VCaP (cell line): ENCODE data around the gene RGS13.

ENCODE experiments used
- H3K27ac ChIP-seq: fragments of 450-650 bp; 2 replicates; pipeline ENCODE4 v1.5.1; 2017
- TF ChIP-seq, protein P1 (sequence below): fragments of 450-650 bp; conservative IDR thresholded peaks from 2 replicates; pipeline ENCODE4 v1.5.1; 2017; ENCODE audit warnings: mild to moderate bottlenecking, moderate library complexity

RGS13 gene

DNA sequence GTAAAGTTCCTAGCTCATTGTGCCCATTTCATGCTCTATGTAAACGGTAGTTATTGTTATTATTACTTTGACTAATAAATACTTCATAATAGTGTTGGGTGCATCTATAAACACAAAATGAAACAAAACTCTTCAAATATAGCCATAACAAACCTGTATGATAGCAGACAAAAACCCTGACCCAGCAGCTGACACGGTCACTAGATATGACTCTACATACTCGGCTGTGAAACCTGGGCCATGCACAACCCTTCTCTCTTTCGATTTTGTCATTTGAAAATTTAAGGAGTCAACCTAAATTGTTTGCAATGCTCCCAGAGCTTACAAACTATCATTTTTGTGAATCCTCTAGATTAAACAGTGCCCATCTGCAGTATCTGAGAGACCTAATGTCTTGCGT, 8.0 kb upstream of the RGS13 start:
- H3K27ac ChIP-seq: no peak overlapping the region
- TF ChIP-seq, protein P1, sequence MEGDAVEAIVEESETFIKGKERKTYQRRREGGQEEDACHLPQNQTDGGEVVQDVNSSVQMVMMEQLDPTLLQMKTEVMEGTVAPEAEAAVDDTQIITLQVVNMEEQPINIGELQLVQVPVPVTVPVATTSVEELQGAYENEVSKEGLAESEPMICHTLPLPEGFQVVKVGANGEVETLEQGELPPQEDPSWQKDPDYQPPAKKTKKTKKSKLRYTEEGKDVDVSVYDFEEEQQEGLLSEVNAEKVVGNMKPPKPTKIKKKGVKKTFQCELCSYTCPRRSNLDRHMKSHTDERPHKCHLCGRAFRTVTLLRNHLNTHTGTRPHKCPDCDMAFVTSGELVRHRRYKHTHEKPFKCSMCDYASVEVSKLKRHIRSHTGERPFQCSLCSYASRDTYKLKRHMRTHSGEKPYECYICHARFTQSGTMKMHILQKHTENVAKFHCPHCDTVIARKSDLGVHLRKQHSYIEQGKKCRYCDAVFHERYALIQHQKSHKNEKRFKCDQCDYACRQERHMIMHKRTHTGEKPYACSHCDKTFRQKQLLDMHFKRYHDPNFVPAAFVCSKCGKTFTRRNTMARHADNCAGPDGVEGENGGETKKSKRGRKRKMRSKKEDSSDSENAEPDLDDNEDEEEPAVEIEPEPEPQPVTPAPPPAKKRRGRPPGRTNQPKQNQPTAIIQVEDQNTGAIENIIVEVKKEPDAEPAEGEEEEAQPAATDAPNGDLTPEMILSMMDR: no peak

DNA sequence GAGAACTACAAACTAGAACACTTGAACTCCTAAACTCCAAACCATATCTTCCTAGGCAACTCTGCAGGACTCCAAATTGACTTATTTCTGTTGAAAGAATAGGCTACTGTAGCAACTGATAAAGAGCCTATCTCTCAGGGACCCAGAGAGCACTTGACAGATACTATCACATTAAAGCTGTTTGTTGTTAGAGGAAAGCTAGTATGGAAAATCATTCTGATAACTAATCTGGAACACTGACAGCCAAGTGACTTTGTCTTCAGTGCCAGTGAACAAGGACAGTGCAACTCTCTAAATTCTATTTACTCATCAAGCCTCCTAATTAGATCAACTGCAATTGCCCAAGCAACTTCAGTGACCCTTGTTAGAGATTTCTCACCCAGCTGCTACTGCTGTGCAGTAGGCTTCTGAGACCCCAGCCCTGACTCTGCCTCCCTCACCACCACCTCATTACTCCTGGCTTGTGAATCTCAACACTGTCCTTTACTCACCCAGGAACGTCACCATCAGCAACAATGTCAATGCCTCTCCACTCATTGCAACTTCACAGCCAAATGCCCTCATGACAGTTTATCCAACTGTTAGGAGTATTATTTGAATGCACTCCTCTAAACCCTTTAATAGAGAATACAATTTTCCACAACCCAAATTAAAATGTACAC, 7.4 kb upstream of the RGS13 start:
- TF ChIP-seq, protein P1: no peak
- H3K27ac ChIP-seq: peak overlapping the region; percentile 61; the same call in 1 of the 2 replicates

DNA sequence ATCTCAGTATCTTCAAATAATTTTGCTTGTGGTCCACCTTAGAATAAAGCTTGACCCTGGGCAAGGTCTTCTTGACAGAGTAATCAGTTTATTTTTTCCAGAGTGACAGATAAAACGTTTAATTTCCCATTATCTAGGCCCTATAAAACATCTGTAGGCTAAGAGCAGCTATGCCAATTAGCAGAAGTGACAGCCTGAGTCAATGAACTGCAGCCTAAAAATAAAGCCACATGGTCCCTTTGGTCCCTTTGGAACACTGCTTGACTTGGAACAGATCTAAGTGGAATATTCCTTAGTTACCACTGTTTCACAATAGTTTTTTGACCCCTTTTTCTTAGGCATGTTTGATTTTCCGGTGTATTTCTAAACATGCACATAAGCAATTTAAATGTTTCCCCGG, 6.3 kb upstream of the RGS13 start:
- H3K27ac ChIP-seq: peak overlapping the region; percentile 61; the same call in 1 of the 2 replicates
- TF ChIP-seq, protein P1: no peak

DNA sequence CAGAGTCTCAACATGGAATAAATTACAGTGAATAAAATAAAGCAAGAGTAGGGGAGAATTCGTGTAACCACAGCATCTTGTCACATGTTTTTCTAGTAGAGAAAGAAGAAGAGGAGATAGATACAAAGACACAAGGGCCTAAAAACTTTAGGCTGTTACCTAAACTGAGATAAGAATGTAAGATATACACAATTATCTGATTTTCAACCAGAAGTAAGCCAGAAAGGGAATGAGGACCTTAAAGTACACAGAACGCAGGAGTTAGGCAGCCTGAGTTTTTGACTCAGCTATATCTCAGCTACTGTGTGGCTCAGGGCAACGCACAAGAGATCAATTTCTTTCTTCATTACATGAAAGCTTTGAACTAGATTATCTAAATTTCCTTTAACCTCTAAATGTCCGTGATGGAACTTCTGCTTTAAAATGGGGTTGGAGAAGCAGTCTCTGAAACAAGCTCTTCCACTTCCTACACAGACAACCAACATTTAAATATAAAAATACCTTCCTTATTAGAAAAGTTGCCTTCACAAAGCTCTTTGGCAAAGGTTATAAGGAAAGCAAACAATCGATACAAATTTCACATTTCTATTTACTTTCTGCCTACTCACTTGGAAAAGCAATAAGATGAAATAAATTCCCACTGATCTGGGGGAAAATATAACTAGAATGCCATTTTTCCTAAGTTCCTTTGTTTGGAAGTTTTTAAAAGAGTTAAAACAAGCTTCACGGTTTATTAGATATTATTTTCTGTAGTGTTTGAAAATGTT, 5.2 kb upstream of the RGS13 start:
- peak overlapping the region; percentile 61 for H3K27ac ChIP-seq
- TF ChIP-seq, protein P1: no peak

GRCh38 chr1:192631749-192632148, 4.2 kb upstream of the RGS13 start:
- TF ChIP-seq, protein P1: no peak
- peak overlapping the region; percentile 61 for H3K27ac ChIP-seq

DNA sequence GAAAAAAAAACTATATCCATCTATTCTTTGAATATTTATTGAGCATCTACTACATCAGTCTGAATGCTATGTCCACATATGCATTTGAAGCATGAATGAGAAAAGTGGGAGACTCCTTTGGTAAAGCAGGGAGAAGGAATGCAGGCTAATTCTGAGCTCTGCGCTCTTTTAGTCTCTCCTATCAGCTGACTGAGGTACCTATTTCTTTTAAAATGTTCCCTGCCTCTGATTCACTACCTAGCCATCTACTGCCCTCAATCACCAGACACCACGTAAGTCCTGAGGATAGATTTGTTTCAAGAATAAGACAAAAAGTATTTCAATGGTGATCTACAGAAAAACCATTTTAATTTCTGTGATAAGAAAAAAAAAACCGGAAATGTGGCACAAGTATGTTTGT, 3.8 kb upstream of the RGS13 start:
- H3K27ac ChIP-seq: peak overlapping the region; percentile 61
- TF ChIP-seq, protein P1: no peak

- peak overlapping the region; percentile 61; the same call in 1 of the 2 replicates for H3K27ac ChIP-seq
Observed at GRCh38 chr1:192632641-192633532, 3.1 kb upstream of the RGS13 start.

More at GRCh38 chr1:192632641-192633532, 3.1 kb upstream of the RGS13 start:
- TF ChIP-seq, protein P1: no peak
